Measurements from ENCODE around the gene NR1D2.

GRCh38 chr3:23981136-23981535 is 36.0 kb downstream of the NR1D2 start:
- TF ChIP-seq CTCF (IDR thresholded peaks at IDR 0.05) (no peak), POLR2A (IDR thresholded peaks at IDR 0.05) (no peak)
